Stimulated activated CD4-positive, alpha-beta T cell treated with anti-CD3 and anti-CD28 coated beads, Interleukin-1b, Interleukin-23, amount 100 ng/mL, for 48 hours (primary cell): Measurements from ENCODE around the gene CENPC.
"Not testable (repeated sequence)": the region's sequence is repeated elsewhere in the genome, so short reads cannot be mapped to it uniquely, and the experiment has no call there.

ENCODE experiments used
- DNase-seq: peaks from one replicate; pipeline ENCODE4 v3.0.0-alpha.2; 2020

The CENPC gene

DNA sequence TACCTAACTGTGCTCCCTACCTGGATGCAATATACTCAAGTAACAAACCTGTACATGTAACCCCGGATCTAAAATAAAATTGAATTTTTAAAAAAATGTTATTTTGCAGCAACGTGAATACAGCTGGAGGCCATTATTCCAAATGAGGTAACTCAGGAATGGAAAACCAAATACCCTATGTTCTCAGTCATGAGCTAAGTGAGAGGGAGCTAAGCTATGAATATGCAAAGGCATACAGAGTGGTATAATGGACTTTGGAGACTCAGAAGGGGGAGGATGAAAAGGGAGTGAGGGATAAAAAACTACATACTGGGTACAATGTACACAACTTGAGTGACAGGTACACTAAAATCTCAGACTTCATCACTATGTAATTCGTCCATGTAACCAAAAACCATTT lies 78.6 kb downstream of the CENPC start:
- DNase-seq: no peak

- DNase-seq: no peak
Measured at GRCh38 chr4:67465763-67466052, 79.6 kb downstream of the CENPC start.

DNA sequence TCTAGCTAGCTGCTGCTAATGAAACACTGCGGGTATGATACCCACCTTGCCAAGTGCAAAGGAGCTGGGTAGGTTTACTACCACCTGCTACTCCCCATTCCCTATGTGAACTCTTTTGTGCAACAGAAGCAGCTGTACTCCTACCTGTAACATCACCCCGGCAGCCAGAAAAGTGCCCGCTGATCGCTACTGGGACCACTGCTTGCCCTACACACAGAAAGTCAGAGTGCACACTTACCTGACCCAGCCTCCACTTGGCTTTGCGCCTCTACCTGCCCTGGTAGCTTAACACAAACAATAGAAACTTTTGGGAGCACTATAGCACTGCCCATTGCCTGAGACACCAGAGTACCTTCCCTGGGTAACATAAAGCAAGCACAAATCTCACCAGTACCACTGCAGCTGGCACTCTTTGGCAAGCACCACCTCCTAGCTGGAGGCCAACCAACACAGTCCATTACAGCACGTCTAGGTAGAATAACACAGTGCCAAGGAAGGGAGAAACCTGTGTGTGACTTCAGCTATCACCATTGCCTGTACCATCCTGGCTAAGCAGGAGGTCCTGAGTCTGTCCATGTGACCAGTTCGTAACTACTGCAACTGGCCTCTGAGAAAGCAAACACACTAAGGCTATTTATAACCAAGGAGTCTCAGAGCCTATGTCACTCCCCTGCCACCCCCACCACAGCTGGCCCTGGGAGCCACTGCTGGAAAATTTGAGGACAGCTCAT lies 80.1 kb downstream of the CENPC start:
- no peak for DNase-seq

DNA sequence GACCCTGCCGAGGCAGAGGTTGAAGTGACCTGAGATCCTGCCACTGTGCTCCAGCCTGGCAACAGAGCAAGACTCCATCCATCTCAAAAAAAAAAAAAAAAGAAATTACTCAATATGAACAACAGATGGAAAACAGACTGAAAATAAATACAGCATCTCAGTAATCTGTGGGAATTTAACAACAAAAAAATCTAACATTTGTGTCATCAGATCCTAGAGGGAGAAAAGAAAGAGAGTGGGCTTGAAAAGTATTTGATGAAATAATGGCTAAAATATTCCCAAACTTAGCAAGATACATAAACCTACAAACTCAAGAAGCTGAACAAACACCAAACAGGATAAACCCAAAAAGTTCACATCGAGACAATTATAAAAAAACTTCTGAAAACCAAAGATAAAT lies 84.7 kb downstream of the CENPC start:
- DNase-seq: no peak

DNA sequence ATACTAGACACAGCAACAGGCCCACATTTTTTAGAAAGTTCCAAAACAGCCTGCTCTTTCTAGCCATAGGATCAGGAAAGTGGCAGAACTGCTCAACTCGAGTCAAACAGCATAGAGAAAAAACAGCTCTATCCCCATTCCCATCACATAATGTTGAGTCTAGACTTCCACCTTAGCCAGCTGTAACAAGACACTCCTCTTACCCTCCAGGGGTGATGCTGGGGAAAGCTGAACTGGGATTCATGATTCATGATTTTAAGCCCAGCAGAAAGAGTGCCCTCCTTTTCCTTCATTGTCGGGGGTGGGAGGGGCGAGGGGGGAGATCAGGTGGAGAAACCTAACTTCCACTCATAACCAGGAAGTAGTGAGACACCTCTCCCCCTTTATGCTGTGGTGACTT lies 86.1 kb downstream of the CENPC start:
- no peak for DNase-seq

DNA sequence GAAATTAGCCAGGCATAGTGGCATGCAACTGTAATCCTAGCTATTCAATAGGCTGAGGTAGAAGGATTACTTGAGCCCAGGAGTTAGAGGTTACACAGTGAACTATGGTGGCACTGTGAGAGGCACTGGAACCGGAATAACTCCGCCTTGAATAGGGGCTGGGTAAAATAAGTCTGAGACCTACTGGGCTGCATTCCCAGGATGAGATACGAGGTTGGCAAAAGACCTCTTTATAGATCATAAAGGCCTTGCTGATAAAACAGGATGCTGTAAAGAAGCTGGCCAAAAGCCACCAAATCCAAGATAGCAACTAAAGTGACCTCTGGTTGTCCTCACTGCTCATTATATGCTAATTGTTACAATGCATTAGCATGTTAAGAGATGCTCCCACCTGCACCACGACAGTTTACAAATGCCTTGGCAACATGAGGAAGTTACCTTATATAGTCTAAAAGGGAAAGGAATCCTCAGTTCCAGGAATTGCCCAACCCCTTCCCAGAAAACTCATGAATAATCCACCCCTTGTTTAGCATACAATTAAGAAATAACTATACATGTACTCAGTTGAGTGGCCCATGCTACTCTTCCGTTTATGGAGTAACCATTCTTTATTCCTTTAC lies 88.6 kb downstream of the CENPC start:
- DNase-seq: no peak

DNA sequence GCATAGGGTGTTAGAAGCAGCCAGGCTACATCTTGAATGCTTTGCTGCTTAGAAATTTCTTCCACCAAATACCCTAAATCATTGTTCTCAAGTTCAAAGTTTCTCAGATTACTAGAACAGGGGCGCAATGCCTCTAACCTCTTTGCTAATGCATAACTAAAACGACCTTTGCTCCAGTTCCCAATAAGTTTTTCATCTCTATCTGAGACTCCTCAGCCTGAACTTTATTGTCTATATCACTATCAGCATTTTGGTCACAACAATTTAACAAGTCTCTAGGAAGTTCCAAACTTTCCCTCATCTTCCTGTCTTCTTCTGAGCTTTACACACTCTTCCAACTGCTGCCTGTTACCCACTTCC lies 92.5 kb downstream of the CENPC start:
- DNase-seq: not testable (repeated sequence)

GRCh38 chr4:67452100-67452845 lies 93.0 kb downstream of the CENPC start:
- no peak for DNase-seq

GRCh38 chr4:67451464-67451863 lies 93.8 kb downstream of the CENPC start:
- no peak for DNase-seq

DNA sequence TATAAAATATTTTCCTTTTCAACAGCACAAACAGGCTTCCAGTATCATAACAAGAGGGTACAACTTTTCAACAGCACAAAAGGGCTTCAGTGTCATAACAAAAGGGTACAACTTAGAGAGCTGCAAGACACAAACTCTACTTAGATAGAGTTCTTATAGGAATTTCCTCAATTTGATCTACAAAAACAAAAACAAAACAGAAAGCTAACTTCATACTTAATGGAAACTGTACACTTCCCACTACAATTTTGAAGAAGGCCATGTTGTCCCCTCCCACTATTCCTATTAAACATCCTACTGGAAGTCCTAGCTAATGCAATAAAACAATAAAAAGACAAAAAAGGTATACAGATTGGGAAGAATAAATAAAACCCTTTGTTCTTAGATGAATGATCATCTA lies 96.7 kb downstream of the CENPC start:
- DNase-seq: no peak

DNA sequence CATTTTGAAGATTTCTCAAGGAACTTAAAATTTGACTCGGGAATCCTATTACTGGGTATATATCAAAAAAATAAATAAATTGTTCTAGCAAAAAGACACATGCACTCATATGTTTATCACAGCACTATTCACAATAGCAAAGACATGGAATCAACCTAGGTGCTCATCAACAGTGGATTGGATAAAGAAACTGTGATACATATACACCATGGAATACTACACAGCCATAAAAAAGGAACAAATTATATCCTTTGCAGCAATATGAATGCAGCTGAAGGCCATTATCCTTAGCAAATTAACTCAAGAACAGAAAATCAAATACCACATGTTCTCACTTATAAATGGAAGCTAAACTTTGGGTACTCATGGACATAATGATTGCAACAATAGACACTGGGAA lies 97.4 kb downstream of the CENPC start:
- no peak for DNase-seq

GRCh38 chr4:67446811-67447210 lies 98.5 kb downstream of the CENPC start:
- no peak for DNase-seq

GRCh38 chr4:67445881-67446280 lies 99.4 kb downstream of the CENPC start:
- DNase-seq: not testable (repeated sequence)

DNA sequence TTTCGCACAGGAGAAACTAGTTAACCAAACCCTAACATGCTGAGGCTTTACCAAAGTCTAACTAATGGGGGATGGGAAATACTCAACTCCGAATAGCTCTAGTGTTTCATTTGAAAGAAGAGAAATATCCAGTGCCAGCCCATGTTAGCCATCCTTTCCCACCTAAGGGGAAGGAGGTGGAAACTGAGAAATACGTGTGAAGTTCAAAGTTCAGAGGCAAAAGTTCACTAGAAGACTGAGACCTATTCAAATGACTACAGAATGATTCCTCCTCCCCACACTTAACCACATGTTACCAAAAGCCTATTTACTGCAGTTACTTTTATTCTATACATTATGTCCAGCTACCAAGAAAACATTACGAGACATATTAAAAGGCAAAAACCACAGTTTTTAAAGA lies 106.3 kb downstream of the CENPC start:
- DNase-seq: no peak

GRCh38 chr4:67437974-67438713 lies 107.2 kb downstream of the CENPC start:
- DNase-seq: no peak

DNA sequence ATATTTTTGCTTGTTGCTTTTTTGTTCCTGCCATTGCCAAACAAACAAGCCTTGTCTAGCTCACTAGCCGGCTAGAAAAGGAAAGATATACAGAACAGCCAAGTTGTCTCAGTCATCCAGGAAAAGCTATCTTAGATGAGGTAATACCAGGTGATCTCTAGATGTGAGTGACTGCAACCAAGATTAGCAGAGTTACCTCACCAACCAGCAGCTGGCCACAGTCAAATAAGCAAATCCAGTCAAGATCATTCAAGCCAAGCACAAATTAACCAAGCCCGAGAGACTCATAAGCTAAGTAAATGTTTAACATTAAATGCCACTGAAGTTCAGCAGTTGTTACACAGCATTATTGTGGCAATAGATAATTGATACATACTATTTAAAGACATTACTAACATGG lies 108.6 kb downstream of the CENPC start:
- DNase-seq: no peak

DNA sequence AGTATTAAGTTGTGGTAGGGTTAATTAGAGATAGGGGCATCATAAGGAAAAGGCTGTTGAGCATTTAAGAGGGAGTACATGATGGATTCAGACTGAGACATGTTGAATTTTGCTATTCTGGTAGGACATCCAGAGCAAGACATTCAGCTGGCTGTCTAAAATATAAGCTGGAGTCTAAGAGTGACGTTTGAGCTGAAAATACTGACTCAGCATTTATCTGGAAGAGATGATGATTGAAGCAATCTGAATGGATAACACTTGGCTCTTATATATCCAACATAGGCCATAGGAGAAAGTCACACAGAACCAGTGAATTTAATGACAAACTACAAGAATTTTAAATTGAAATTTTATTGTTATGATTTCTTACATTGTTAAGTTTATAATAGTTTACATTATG lies 114.3 kb downstream of the CENPC start:
- no peak for DNase-seq

DNA sequence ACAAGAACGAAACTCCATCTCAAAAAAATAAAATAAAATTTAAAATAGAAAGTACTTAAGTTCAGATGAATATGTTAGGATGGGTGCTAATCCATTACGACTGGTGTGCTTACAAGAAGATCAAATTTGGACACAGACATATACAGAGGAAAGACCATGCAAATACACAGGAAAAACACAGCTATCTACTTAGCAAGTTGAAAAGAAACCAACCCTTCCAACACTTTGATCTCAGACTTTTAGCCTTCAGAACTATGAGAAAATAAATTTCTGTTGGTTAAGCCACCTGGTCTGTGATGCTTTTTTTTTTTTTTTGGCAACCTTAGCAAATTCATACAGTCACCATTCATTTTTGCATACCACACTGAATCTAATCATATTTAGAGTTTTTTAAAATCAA lies 116.5 kb downstream of the CENPC start:
- DNase-seq: no peak
